NCI-H1436 (cell line): ENCODE data around the gene ATP8A1.
"Not testable (repeated sequence)": the region's sequence is repeated elsewhere in the genome, so short reads cannot be mapped to it uniquely, and the experiment has no call there.

Source experiments
- DNase-seq: peaks from one replicate; lab custom pipeline; 2025; lab: John Stamatoyannopoulos, UW

Gene ATP8A1

DNA sequence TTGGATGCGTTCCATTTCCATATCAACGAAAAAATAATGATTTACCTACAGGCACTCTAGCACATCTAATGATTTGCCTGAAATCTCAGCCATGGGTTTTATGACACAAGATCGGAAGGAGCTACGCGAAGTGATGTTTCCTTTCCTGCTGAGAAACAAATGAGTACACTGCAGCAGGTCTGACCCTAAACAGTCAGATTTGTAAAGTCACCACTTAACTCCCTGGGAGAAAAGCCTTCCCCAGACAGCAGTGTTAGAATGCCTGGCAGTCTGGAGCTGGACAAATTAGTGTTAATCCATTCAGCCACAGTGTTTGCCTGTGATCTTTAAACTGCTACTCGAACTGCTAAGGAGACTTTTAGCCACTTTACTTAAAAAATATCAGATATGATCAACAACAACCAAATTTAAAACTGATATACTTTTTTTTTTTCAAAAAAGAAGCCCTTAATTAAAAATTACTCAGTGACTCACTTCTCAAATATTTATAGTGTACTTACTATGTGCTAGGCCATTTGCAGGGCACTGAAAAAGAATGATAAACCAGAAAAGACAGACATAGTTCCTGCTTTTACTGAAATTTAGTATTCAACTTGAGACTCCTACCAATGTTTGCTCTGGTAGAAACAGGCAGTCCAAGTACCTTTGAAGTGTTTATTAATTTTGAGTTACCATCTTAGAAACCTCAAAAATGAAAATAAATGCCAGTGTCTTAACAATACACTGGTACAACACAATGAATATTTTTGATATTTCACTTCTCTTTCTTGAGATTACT is 155.1 kb downstream of the ATP8A1 start:
- no peak for DNase-seq

DNA sequence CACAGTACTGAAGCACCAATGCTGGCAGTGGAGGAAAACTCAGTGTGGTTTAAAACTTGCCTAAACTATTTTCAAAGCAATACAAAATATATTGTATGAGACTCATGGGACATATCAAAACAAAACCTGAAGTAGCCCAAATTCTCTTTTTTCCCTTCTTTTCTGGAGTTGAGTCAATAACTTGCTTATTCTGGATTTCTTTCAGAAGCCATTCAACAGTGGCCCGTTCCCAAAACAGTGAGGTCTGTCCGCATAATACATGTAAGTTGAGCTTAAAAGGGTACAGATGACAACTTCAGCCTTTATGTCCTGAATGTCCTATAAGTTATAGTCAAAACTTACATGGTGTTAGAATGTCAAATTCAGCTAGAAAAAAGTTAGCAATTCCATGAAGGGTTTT is 158.9 kb downstream of the ATP8A1 start:
- no peak for DNase-seq

DNA sequence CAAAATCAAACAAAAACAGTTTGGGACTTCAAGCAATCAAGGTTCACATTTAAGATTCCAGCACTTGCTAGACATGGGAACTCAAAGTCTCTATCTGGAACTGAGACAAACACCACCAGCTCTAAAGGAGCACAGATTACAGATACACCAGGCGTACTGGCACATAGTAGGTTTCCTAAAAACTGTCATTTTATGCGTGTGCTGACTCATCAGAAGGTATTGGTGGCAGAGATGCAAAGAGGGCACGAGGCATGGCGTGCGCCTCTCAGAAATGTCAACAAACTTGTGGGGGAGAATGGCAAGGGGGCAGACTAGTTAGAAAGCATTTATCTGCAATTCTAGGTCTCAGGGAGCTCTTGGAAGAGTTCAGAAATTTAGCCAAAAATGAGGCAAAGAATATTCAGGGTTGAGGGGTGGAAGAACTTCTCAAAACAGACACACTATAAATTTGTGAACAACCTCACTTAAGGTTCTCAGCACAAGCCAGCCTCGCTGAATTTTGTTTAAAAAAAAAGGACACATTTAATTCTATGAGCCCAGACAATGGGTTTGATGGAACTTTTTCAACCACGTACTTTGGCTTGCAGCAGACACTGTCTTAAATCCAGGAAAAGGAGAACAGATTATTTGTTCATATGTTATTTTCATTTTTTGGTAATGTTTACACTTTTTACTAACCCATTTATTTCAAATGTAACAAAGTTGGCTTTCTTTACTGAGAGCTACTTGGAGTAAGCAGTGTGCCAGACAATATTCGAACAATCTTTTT is 159.6 kb downstream of the ATP8A1 start:
- no peak for DNase-seq

DNA sequence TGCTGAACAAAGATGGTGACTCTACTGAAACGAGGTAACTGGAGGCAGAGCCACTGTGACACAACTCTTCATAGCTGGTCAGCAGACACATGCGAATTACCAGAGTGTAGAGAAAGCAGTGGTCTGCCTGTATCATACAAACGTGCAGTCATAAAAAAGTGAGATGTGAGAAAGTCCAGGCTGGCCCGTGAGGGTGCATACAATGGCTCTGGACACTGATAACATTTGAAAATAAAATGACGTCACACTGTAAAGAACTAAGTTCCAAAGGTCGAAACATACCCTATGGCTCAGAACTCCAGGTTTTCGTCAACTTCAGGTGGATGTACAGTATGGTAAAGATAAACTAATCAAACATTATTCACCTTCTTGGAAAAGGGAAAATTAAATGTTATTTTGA is 163.9 kb downstream of the ATP8A1 start:
- no peak for DNase-seq

DNA sequence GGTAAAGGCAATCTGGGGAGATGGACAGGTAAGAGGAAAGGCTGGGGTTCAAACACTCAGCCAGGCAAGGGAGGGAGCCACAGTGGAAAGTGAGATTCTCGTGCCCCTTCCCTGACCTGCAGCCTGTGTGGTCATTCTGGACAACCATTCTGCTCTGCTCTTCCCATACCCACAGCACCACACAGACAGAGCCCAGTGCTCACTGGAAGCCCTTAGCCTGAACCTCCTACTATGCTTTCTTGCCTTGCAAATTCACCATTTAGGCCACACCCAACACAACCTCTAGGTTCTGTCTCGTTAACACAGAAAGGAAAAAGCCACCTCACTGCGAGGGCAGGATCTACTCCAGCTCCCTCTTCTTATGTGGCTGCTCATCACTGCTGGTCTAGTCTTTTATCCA is 166.9 kb downstream of the ATP8A1 start:
- DNase-seq, result no peak

DNA sequence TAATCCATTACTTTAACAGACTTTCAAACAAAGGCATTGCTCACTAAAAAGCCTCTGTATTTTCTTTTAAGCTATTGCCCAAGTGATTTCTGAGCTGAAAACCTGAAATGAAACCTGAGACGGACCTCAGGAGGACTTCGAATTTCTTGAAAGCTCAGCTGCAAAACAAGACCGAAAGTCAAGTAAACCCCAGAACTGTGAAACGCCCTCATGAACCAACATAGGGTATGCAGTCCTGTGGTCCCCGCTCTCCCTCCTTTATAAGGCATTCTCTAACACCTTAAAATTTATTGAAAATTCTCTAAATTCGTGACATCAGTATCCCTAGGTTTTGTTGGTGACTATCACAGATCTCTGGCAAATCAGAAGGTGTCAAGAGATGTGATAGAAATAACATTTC is 167.8 kb downstream of the ATP8A1 start:
- DNase-seq, result no peak

DNA sequence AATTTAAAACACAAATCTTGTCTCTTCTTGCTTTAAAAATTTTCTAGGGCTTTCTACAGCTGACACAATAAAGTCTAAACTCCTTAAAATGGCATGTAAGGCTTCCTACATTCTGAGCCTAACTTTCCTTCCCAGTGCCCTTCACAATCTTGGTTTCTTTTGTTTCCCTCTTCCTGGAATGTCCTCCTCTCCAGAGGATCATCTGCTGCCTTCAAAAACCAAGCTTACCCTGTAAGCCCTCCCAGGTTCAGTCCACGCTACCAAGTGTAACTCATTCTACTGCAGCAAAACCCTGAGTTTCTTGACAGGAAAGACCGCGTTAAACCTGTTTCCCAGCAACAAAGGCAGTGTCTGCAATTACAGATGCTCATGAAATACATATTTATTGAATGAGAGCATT is 168.4 kb downstream of the ATP8A1 start:
- no peak for DNase-seq

DNA sequence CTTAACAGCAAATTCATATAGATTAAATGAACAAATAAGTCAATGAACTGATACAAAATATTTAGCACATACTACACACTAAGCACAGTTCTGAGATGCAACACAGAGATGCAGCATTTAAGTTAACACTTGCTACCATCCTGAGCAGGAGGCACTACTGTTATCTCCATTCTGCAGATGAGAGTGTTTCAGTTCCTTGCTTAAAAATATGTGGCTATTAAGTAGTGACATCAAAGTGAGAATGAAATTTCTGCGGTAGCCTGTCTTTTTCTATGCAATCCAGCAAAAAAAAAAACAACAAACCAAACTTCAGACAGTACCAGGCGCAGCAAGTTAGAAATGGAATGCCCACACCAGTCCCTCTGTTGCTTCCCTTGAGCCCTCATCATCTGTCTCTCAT is 168.8 kb downstream of the ATP8A1 start:
- DNase-seq, result no peak

DNA sequence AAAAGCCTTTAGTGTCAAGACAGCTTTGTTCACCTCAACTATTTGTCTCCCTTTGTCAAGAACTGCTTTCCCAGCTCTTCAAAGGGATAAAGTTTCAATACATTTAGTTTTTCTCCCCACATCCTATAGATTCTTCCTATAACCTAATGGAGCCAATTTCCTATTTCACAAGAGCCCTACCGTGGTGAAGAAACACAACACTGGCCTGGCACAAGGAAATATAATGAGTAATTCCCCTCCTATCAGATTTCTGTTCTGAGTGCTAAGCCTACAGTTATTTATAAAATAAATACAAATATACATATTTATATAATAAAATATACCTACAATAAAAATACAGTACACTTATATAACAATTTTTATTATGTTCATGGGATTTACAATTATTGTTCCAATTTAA is 169.7 kb downstream of the ATP8A1 start:
- DNase-seq, result no peak

DNA sequence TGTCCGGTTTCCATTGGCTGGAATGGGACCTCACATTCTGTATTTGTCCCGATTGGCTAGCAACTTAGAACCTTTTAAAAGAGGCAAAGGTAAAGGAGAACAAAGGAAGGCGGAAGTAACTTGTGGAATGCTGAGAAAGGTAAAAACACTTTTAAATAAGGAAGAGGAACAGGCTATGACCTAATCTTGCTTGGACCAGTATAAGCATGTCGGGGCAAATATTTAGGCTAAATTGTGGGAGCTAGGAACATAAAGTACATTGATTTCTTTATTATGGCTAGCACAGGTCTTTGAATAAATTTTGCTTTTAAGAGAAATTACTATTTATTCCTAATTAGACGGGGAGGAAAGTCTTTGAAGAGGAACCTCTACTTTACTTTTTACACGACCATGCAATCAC is 170.7 kb downstream of the ATP8A1 start:
- DNase-seq, result not testable (repeated sequence)

DNA sequence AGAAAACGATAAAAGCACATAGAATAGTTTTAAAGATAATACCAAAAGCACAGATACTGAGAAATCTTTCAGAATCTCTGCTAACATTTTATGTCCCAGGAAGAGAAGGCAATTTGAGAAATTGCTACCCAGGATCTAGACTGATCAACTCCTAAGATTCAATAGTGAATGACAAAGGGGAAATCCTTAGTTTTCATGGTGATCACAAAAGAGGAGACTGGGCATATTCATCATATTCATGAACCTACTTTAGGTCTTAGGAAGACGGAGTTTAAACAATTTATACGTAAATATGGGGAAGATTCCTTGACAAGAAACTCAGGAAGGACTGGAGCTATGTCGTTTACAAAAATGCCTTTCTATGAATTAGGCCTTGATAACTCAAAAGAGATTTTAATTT is 172.3 kb downstream of the ATP8A1 start:
- no peak for DNase-seq

DNA sequence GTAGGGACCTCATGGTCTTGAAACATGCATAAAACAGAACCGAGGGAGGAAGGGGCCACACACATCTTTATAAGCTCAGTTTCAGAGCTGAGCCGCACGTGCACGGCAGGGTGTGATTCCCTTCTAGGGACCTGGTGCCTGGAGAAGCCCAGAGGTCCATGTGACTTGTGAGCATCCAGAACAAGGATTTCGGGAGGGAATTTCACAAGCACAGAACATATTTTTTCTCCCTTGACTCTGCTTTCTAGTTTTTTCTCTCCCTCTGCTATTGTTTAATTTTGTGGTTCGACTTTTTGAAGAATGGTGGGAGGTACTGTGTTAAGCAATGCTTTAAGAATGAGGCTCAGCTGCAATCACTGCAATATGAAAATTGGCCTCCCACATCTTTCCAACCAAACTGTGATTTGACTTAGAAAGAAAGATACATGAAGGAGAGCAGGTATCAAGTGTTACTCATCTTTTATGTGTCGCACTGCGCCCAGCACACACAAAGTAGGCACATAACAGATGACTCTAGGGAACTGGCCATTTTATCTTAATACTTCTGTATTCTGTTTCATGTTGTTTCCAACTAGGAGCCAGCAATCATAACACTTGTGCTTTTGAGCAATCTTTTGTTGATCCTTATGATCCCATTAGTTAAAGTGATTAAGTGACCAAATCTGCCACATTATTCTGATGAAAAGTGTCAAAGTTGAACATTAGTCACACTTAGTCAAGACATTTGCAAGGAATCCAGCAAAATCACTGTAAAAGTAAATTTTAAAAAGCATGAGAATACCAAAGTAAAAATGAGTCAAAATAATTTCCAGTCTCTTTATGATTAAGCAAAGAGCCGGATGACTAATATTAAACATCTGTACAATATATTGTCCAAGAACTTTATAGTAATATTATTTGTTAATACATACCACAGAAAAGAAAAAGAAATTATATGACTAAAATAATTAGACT is 173.2 kb downstream of the ATP8A1 start:
- DNase-seq, result no peak

DNA sequence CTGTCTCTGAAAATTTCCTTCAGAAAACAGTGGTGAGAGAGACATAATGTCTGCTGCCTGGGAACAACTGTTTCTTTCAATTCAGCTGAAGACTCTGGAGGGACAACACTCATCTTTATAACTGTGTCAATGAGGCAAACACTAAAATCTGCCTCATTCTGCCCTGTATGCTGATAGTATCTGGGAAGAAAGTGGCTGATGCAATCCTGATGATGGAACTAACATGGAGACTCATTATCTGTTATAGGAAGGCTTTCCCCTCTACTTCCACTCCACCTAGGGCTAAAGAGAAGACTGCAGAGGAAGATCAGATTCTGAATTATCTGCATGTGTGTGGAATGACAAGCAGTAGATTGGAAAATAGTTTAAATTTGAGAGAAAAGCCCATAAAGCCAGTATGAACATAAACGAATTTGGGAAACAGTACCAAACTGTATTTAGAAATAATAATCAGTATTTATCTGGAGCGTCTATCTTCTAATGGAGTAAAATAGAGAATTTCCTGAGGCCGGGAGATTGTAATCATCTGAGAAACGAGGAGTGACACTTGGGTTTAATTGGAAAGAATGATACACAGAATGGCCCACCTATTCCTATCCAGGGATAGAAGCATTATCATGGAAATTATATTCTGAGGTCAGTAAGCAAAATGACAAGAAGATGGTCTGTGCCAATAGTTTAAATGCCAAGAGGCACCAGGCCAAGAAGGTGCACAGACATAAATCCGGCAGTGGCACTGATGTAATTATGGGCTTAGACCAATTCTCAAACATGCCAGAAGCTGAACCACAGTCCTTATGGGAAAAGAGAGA is 174.2 kb downstream of the ATP8A1 start:
- no peak for DNase-seq

DNA sequence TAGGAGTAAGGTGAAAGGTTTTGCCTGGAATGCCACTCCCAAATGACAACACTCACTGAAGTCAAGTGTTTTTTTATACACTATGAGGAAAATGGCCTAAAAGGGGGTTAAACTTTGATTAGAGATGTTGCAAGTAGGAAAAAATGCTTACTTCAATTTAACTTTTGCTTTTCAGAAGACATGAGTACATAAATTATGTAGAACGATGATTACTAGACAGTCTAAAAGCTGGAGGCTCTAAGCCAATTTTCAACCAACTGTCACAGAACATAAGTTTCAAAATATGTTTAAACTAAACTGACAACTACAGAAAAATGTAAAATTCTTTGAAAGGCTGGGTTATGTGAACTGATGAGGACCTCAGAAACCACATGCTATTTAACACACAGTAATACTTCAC is 176.2 kb downstream of the ATP8A1 start:
- DNase-seq, result no peak

DNA sequence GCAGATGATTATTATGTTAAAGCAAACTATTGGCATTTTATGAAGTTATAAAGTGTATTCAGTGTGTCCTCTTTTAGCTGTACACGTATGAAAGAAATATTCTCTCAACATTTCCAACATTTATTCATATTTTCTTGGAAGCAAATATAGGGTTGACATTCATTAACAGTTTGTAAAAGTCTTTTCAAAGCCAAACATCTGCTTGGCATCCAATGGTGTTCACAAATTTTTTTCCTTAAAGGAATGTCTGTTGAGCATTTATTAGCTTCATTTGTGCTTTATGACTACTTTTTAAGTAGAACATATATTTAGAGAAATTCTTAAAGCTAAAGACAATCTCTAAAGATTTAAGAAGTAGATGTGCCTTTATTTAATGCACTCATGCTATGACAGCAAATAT is 176.6 kb downstream of the ATP8A1 start:
- no peak for DNase-seq

DNA sequence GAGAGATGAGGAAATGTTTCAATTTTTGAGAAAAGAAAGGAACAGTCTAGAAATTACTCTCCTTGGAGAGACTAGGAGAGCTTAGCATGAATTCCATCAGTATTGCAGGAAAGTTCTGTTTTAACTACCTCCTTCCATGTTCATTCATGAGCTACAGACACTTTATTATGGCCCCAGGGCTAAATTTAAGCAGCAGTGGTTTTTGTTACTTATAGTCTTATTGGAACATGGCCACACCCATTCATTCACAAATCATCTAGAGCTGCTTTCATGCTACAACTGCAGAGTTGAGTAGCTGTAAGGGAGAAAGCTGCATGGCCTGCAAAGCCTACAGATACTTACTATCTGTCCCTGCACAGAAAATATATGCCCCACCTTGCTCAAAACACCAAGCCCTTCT is 178.0 kb downstream of the ATP8A1 start:
- DNase-seq, result no peak

DNA sequence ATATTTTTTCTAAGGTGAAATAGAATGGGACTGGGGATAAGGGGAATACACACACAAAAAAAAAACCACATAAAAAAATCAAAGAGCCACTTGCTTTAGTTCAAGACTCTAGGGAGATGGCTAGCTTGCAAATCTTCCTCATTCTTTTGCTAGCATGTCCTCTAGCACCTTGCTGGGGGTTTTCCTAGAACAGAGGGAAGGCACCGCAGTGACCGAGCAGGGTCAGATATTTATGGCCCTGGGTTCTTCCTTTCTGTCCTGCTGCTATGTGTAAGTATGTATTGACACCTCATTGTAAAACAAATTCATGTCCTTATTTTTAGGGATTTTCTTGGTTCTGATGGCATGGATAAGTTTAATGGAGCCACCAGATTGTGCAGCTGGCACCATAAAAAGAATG is 178.4 kb downstream of the ATP8A1 start:
- no peak for DNase-seq

DNA sequence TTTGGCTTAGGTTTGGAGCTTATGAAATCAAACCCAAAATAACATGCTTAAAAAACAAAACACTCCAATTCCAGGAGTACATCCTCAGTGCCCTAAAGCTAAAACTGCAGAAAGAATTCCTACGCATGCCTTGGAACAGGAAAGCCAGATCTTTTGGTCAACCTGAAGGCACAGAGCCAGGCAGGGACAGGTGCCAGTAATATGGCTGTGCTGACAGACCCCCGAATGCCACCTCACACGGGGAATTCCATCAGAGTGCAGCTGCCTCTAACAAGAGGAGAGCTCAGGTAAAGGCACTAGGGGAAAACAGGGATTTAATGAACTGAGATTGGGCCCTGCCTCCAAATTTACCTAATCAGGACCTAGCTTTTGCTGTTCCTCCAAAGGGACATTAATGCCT is 182.5 kb downstream of the ATP8A1 start:
- DNase-seq, result no peak

DNA sequence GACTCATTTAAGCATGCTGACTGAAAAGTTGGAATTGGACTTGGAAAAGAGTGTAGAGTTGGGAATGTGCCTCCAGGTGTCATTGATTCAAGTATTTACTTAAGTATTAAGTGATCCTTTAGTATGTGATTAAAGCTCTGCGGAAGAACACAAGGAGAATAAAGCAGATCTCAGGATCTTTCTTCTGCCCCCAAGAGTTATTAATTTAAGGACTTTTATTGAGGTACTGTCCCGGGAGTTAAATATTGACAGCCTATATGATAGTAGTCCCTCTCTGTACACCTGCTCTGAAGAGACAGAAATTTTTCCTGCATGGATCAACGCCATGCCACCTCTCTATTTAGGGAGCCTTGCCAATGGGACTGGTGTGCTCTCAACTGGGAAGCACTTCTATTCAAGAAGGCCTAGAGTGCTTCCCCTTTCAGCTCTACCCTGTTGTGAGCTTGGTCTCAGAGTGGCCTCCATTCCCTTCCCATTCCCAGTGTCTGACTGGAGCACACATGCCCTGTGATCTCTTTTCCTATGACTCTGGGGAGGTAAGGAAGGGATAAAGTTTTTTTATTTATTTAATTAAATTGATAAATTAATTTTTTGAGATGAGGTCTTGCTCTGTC is 183.7 kb downstream of the ATP8A1 start:
- DNase-seq, result no peak

DNA sequence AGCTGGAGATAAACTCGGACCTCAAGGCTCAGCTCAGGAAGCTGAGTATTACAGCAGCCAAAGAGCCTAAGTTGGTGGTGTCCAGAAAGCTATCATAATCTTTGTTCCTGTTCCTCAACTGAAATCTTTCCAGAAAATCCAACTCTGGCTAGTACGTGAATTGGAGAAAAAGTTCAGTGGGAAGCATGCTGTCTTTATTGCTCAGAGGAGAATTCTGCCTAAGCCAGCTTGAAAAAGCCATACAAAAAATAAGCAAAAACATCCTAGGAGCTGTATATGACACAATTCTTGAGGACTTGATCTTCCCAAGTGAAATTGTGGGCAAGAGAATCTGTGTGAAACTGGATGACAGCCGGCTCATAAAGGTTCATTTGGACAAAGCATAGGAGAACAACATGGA is 185.0 kb downstream of the ATP8A1 start:
- no peak for DNase-seq

DNA sequence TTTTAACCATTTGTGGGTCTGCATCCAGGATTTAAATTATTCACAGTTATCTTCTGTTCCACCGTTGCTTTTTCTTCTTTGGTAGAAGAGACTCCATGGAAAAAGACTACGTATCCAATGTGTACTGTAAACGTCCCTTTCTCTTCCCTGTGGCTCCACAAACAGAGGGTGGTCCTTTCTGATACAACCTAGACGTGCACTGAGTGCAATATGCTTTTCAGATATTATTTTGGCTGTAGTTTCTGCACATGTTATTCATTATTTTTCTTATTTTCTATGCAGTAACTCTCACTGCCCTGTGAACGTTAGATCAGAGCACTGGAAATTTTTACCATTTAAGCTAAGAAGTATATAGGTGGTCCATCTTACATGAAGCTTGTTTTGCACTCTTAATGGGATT is 186.9 kb downstream of the ATP8A1 start:
- DNase-seq, result no peak
